ENCODE measurements around the gene CNTF. TPM values are rescaled to one million over a fixed set of nuclear protein-coding genes. Genes with fewer than 3 reads are reported as not detected.

Gene CNTF
- total RNA-seq, 1 donor from 2014 or later: 0.99 TPM

DNA sequence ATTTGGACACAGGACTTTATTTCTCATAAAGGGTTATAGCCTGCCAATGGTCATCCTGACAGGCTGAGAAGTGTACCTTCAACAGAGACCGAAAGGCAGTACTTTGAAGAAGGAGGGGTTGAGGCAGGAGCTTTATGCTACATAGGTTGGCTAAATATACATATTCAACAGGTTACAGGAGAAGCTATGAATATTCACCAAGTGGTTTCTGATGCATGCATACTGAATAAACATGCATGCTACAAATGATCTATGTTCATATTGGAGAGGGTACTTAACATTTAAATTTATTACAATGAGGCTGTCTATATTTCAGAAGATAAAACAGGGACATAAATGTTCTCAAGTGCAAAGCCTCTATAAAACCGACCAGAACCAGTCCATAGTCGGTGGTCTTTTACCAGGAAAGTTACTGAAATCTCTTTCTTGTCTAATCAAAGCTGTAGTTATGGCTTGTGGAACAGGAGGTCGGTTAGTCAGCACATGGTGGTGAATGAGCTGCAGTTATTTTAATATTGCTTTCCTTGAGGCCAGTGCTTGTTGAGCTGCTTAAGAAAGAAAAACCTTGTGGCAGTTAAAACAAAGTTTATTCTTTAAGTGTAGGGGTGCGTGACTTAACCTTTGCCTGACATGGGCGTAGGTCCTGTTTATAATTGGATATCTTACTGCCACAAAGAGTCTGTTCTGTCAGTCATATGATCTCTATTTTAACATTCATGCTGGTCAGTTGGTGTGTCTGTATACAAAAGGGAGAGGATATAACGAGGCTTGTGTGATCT, 19.5 kb downstream of the CNTF start:
- DNase-seq (ENCODE audit: low read depth in 2 of 2): no peak

DNA sequence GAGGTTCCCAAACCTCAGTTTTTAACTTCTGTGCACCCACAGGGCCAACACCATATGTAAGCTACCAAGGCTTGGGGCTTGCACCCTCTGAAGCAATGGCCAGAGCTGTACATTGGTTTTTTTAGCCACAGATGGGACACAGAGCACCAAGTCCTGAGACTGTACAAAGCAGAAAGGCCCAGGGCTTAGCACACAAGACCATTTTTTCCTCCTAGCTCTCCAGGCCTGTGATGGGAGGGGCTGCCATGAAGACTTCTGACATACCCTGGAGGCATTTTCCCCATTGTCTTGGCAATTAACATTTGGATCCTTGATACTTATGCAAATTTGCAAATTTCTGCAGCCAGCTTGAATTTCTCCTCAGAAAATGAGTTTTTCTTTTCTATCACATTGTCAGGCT, 23.4 kb downstream of the CNTF start:
- DNase-seq (ENCODE audit: low read depth in 2 of 2): no peak

DNA sequence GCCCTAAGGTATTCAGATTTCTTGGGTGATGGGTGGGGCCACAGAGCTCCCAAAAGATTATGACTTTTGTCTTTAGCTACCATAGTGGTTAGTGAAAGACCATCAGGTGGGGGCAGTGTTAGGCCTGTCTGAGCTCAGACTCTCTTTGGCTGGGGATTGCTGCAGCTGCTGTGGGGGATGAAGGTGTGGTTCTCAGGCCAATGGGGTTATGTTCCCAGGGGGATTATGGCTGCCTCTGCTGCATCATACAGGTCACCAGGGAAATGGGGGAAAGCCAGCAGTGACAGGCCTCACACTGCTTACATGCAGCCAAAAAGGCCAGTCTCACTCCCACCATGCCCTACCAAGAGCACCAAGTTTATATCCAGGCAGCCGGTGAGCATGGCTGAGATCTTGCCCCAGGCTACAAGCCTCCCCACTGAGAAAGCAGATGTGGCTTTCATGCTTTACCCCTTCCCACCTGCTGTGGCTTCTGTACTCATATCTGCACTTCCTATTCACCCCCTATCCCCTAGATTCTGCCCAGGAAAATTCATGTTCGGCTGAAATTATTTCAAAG, 24.8 kb downstream of the CNTF start:
- DNase-seq (ENCODE audit: low read depth in 2 of 2): no peak

DNA sequence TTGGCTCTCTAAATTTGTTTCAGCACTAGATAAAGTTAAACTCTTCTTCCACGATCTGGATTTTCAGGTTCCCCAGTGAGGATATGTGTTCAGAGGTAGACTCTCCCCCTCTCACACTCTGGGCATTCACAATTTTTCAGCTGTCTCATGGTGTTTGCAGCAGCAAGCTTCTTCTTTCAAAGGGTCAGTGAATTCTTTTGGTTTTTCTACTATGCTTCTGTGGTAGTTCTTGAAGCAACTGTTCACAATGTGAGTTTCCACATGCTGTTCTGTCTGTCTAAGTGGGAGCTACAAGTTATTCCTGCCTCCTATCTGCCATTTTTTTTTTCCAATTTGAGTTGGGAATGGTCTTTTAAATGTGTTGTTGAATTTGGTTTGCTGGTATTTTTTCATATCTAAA, 25.4 kb downstream of the CNTF start:
- DNase-seq (ENCODE audit: low read depth in 2 of 2): no peak

DNA sequence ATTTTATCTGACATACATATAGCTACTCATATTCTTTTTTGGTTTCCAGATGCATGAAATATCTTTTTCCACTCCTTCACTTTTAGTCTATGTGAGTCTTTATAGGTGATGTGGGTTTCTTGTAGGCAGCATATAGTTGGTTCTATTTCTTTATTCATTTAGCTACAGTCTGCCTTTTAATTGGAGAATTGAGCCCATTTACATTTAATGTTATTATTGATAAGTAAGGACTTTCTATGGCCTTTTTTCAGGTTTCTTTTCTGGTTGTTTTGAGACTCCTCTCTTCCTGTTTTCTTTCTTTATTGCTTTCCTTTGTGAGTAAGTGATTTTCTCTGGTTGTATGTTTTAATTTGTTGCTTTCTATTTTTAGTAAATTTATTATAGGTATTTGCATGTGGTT, 27.2 kb downstream of the CNTF start:
- no peak for DNase-seq (ENCODE audit: low read depth in 2 of 2)

DNA sequence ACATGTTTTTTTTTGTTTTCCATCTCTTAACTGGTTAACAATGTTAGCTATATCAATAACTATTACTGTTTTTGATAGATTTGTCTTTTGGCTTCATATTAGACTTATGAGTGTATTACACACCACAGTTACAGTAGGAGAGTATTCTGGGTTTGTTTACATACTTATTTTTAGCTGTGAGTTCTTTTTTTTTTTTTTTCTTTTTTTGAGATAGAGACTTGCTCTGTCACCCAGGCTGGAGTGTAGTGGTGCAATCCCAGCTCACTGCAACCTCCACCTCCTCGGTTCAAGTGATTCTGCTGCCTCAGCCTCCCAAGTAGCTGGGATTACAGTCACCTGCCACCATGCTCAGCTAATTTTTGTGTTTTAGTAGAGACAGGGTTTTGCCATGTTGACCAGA, 28.0 kb downstream of the CNTF start:
- no peak for DNase-seq (ENCODE audit: low read depth in 2 of 2)

DNA sequence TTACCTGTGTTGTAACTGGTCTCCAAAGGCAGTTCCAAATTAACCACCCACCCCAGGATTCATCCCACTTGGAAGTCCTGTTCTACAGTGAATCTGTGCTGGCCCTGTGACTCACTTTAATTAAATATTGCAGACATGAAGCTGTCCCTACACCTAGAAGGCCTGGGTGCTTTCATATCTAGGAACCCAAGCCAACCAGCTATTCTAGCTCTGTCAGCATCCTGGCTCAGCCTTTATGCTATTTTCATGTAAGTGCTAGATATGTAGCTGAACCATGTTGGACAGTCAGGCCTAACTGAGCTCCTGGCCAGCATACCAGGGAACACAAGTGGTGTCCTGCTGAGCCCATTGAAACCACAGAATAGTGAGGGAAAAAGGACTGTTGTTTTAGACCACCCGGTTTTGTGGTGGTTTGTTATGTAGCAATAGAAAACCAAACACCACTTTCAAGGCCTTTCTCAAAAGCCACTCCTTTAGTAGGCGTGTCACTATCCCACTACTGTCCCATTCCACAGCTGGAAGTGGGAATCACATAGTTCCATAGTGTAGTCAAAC, 30.3 kb downstream of the CNTF start:
- no peak for DNase-seq (ENCODE audit: low read depth in 2 of 2)

DNA sequence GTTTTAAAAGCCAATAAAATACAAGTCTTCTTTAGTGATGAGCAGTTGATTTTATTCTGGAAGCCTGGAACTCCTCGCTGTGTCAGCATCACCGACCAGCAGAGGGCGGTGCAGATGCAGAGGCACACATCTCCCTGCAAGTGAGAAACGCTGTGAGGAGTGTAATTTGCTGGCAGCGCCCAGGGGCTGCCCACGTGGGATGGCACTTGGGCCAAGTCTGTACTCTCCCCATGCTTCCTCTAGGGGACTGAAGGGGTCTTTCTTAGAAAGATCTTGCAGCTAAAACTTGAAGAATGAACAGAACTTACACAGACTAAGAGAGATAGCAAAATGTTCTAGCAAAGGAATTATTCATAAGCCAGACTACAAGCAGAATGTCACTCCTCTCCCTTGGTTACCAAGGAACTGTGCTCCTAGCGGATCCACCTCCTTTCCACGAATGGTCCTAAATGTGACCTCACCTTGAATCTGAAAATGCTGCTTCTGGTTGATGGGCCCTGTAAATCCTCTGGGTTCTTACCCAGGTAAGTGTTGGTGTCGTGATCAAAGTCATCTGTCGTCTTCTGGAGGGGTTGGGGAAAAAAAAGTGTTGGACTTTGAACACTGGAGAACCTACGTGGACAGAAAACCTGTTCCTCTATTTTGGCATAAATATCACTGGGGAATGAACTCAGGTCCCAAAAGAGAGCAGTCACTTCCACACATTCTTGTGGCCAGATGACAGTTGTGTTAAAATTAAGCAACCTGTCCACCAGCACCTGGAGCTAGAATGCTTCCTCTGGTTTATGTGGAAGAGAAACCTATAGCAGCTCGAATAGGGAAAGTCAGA, 31.8 kb downstream of the CNTF start:
- DNase-seq (ENCODE audit: low read depth in 2 of 2): peak; percentile 74 to 81

DNA sequence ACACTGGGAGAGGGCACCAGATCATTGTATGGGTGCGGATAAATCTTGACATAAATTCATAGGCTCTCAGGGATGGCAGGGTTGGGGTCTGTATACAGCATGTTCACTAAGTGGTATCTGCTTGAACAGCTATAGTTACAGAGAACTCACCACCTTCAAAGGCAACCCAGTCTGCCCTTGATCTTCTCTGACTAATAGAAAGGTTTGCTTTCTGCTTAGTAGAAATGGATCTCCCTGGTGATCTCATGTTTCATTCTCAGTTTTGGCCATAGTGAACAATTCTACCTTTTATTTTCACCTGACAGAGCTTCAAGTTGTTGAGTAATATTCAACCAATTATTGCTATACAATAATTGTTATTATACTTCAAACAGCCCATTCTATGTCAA, 32.4 kb downstream of the CNTF start:
- no peak for DNase-seq (ENCODE audit: low read depth in 2 of 2)

DNA sequence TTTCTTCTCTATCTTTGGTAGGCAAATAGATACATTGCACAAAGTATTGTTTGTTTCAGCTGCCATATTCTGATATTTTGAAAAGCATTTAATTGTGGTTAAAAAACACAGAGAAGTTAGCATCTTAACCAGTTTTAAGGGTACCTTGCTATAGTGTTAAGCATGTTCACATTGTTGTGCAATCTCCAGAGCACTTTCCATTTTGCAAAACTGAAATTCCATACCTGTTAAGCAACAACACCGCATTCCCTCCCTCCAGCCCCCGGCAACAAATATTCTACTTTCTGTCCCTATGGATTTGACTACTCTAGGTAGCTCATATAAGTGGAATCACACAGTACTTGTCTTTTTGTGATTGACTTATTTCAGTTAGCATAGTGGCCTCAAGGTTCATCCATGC, 33.9 kb downstream of the CNTF start:
- DNase-seq (ENCODE audit: low read depth in 2 of 2): no peak

DNA sequence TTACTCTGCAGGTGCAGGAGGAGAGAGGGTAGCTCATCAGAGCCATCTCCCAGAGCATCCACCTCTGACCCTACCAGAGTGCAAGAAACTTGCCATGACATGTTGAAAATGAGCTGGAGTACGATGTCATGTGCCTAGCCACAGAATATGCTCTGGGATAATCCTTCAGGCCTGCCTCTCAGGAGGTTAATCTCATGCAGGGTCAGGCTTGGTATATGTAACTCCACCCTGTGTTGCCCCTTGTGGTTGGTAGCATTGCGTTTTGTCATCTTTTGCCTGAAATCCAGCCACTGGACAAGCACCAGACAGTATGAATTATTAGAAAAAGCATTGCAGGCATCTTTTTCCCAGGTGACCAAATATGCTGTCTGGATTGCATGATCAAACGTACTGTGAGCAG, 36.2 kb downstream of the CNTF start:
- DNase-seq (ENCODE audit: low read depth in 2 of 2): no peak

DNA sequence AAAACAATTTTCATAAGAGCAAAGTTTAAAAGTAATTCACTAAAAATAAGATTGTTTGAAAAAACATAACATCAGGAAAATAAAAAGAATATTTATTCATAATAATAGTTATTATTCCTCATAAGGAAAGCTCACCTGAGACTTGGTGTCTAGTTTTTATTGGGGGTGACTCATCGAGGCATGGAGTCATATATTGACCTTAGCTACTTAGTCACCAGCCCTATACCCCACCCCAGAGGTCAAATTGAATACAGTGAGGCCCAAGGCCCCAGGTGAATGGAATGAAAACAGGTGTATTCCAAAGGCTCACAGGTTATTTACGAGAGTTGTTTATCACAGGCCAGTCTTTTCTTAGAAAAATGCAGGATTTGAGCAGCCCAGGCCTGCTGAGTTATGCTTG, 36.9 kb downstream of the CNTF start:
- DNase-seq (ENCODE audit: low read depth in 2 of 2): no peak

DNA sequence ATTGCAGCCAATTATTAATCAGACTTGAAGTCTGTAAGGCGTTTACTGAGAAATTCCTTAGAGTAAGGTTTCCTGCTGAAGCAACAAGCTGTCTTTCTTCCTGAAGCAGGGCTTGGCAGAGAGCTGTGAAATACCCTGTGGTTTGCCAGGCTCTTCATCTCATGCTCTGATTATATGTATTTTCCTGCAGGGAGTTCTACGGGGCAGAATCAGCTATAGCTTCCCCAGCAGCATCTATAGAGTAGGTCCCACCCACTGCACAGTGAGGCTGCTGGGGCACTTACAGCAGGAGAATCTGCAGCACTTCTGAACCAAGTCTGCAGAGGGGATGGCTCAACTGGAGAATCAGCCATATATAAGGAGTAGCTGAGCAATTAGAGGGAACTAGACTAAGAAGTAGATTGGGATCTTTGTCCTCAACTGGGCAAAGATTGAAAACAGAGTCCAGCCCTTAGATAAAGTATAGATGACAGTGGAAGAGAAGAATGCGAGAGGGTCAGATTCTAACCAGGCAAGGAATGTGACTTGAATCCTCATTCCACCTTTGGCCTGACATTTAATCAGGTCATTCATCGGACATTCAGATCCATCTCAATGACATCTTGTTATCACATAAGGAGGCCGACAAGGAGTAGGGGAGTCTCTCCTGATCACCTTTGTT, 37.6 kb downstream of the CNTF start:
- no peak for DNase-seq (ENCODE audit: low read depth in 2 of 2)

DNA sequence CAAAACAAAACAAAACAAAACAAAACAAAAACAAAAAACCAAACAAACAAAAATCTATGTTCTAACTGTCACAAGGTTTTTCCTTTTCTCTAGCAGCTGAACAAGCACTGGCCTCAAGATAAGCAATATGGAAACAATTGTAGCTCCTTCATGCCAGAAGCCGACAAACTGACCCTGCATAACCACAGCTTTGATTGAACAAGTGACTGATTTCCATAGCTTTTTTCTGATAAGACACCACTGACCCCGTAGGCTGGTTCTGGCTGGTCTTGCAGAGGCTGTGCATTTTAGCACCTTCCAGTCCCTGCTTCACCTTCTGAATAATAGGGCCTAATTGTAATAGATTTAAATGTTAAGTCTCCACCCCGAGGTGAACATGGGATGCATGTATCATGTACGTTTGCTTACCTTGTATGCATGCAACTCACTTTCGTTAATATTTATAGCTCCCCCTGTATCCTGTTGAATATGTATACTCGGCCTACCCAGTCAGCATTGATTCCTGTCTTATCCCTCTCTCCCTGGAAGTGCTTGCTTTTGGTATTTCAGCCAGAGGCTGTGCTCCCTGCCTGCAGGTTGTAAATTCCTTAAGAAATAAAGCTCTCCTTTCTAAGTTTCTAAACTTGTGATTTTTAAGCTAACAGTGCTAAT, 49.6 kb downstream of the CNTF start:
- no peak for DNase-seq (ENCODE audit: low read depth in 2 of 2)

DNA sequence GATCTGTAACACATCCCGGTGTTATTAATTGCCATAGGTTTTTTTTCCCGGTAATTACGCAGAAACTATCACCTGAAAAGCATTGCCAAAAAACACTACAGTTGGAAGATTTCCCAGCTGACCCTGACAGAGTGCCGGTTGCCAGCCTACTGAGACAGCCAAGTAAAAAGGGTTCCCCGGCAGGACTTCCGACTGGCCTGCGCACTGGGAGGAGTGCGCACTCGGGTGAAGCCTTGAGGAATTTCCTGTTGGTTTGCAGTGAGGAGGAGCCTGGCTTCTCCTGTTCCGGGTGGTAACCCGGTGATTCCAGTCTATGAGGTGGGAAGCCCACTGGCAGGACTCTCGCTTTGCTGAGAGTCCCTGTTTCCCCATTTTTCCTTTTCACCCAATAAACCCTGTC, 52.1 kb downstream of the CNTF start:
- peak; percentile 4 to 36 for DNase-seq (ENCODE audit: low read depth in 2 of 2)

Other genes with a start within 250 kb of the CNTF start
- gene OR5B3, start 215.8 kb upstream of the CNTF start, total RNA-seq: not detected in 2 replicates
- not detected in 2 replicates for gene OR5B2, start 194.5 kb upstream of the CNTF start, total RNA-seq
- gene OR5B12, start 180.4 kb upstream of the CNTF start, total RNA-seq: not detected in 2 replicates
- not detected in 2 replicates for gene OR5B21, start 114.6 kb upstream of the CNTF start, total RNA-seq
- 2.0 and 3.1 TPM in 2 replicates for gene LPXN, start 46.8 kb upstream of the CNTF start, total RNA-seq
- gene ZFP91, start 43.6 kb upstream of the CNTF start, total RNA-seq: 28.1 and 34.3 TPM in 2 replicates
- not detected in 2 replicates for gene GLYAT, start 109.3 kb downstream of the CNTF start, total RNA-seq
- not detected in 2 replicates for gene GLYATL2, start 222.0 kb downstream of the CNTF start, total RNA-seq

Measured in lung microvascular endothelial cell (primary cell).